H1 (cell line): Measurements from ENCODE around the gene ROBO2. TPM values are rescaled to one million over a fixed set of nuclear protein-coding genes. Genes with fewer than 3 reads are reported as not detected.

ENCODE experiments used
- YY1 ChIP-seq: IDR thresholded peaks from 2 replicates; pipeline ENCODE4 v1.6.1; 2011; ENCODE audit warnings: low read depth, mild to moderate bottlenecking, low read length
- polyA plus RNA-seq, 7 experiments: library from polyadenylated mRNA; depleted of rRNA in 3 of 7; stranded (reverse) in 5 of 7; unstranded in 2 of 7; fragments of >200 nt in 5 of 7; fragments of 200-250 nt in 2 of 7; gene quantifications; 1 replicate in 5 of 7; 2 replicates in 1 of 7; 4 replicates in 1 of 7; pipeline versions ENCODE4 v1.2.1 to v1.2.3, GENCODE V29; 2011 to 2013; ENCODE audit warnings: missing spikeins in 2 of 7, mixed read lengths in 2 of 7
- total RNA-seq: library from RNA; stranded (reverse); fragmentation: NEBNext Ultra II Directional; extraction: Animal tissue kit (Norgen Biotek cat#: 25700); gene quantifications from 2 replicates; pipeline ENCODE4 v1.2.1, GENCODE V29; 2021
- TF ChIP-seq, protein P1 (sequence below): fragments of 300-600 bp; sonication (generic); IDR thresholded peaks from 2 replicates; pipeline ENCODE4 v1.7.1; 2012; ENCODE audit warnings: low read length, moderate library complexity, mild to moderate bottlenecking, inconsistent platforms; ENCODE audit not compliant: insufficient replicate concordance

The ROBO2 gene
- total and polyA plus RNA-seq, 2 of the 8 experiments (the other 6 are each of a cell fraction or from before 2014, with no cell fraction given): 1.5 to 2.9 TPM

DNA sequence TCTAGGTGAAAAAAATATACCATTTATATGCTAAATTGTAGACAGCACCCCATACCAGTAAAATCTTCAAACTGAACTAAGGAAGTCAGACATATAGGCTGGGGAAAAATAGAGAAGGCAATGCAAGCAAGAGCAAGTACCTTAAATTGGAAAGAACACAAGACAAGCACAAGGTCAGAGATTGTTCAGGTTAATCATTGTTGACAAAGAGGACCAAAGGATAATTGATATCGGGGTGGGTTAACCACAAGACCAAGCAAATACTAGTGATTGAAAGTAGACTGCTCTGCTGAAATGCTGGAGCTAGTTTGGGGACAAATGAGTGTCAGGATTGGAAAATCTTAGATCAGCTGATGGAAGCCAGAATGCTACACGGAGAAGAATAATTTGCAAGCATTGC is 499.8 kb downstream of the ROBO2 start (continued):
- TF ChIP-seq, protein P1, sequence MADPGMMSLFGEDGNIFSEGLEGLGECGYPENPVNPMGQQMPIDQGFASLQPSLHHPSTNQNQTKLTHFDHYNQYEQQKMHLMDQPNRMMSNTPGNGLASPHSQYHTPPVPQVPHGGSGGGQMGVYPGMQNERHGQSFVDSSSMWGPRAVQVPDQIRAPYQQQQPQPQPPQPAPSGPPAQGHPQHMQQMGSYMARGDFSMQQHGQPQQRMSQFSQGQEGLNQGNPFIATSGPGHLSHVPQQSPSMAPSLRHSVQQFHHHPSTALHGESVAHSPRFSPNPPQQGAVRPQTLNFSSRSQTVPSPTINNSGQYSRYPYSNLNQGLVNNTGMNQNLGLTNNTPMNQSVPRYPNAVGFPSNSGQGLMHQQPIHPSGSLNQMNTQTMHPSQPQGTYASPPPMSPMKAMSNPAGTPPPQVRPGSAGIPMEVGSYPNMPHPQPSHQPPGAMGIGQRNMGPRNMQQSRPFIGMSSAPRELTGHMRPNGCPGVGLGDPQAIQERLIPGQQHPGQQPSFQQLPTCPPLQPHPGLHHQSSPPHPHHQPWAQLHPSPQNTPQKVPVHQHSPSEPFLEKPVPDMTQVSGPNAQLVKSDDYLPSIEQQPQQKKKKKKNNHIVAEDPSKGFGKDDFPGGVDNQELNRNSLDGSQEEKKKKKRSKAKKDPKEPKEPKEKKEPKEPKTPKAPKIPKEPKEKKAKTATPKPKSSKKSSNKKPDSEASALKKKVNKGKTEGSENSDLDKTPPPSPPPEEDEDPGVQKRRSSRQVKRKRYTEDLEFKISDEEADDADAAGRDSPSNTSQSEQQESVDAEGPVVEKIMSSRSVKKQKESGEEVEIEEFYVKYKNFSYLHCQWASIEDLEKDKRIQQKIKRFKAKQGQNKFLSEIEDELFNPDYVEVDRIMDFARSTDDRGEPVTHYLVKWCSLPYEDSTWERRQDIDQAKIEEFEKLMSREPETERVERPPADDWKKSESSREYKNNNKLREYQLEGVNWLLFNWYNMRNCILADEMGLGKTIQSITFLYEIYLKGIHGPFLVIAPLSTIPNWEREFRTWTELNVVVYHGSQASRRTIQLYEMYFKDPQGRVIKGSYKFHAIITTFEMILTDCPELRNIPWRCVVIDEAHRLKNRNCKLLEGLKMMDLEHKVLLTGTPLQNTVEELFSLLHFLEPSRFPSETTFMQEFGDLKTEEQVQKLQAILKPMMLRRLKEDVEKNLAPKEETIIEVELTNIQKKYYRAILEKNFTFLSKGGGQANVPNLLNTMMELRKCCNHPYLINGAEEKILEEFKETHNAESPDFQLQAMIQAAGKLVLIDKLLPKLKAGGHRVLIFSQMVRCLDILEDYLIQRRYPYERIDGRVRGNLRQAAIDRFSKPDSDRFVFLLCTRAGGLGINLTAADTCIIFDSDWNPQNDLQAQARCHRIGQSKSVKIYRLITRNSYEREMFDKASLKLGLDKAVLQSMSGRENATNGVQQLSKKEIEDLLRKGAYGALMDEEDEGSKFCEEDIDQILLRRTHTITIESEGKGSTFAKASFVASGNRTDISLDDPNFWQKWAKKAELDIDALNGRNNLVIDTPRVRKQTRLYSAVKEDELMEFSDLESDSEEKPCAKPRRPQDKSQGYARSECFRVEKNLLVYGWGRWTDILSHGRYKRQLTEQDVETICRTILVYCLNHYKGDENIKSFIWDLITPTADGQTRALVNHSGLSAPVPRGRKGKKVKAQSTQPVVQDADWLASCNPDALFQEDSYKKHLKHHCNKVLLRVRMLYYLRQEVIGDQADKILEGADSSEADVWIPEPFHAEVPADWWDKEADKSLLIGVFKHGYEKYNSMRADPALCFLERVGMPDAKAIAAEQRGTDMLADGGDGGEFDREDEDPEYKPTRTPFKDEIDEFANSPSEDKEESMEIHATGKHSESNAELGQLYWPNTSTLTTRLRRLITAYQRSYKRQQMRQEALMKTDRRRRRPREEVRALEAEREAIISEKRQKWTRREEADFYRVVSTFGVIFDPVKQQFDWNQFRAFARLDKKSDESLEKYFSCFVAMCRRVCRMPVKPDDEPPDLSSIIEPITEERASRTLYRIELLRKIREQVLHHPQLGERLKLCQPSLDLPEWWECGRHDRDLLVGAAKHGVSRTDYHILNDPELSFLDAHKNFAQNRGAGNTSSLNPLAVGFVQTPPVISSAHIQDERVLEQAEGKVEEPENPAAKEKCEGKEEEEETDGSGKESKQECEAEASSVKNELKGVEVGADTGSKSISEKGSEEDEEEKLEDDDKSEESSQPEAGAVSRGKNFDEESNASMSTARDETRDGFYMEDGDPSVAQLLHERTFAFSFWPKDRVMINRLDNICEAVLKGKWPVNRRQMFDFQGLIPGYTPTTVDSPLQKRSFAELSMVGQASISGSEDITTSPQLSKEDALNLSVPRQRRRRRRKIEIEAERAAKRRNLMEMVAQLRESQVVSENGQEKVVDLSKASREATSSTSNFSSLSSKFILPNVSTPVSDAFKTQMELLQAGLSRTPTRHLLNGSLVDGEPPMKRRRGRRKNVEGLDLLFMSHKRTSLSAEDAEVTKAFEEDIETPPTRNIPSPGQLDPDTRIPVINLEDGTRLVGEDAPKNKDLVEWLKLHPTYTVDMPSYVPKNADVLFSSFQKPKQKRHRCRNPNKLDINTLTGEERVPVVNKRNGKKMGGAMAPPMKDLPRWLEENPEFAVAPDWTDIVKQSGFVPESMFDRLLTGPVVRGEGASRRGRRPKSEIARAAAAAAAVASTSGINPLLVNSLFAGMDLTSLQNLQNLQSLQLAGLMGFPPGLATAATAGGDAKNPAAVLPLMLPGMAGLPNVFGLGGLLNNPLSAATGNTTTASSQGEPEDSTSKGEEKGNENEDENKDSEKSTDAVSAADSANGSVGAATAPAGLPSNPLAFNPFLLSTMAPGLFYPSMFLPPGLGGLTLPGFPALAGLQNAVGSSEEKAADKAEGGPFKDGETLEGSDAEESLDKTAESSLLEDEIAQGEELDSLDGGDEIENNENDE: no peak
- no peak for TF ChIP-seq YY1
